Liver (tissue), 3 donors: ENCODE results near the gene PEX16.

ENCODE experiments used
- EGR1 ChIP-seq, 2 donors: IDR thresholded peaks; 2 replicates each; pipeline ENCODE4 v1.6.1; 2016 to 2018; ENCODE audit warnings: antibody characterized with exemption in 2 of 2, low read depth in 2 of 2
- HNF4G ChIP-seq: IDR thresholded peaks from 2 replicates; pipeline ENCODE4 v1.6.1; 2016; ENCODE audit warnings: antibody characterized with exemption
- RAD21 ChIP-seq, 2 donors: IDR thresholded peaks; 2 replicates each; pipeline ENCODE4 v1.6.1; 2016; ENCODE audit warnings: antibody characterized with exemption in 2 of 2, mild to moderate bottlenecking in 2 of 2
- RXRA ChIP-seq, 2 donors: IDR thresholded peaks; 2 replicates each; pipeline ENCODE4 v1.6.1; 2017 to 2018; ENCODE audit warnings: antibody characterized with exemption in 2 of 2, mild to moderate bottlenecking in 1 of 2
- SP1 ChIP-seq: IDR thresholded peaks from 2 replicates; pipeline ENCODE4 v1.6.1; 2018; ENCODE audit warnings: antibody characterized with exemption, mild to moderate bottlenecking
- TF ChIP-seq, protein P1 (sequence below): IDR thresholded peaks from 2 replicates; pipeline ENCODE4 v1.6.1; 2016; ENCODE audit warnings: antibody characterized with exemption
- TF ChIP-seq, protein P2 (sequence below): fragments of 150-350 bp; IDR thresholded peaks from 2 replicates; pipeline ENCODE4 v1.5.1; 2017; ENCODE audit warnings: improper control_type of control experiment, low read depth, low read length; ENCODE audit not compliant: missing input control
- TF ChIP-seq, protein P3 (sequence below): IDR thresholded peaks from 2 replicates; pipeline ENCODE4 v1.6.1; 2016; ENCODE audit warnings: antibody characterized with exemption, mild to moderate bottlenecking
- donor health status: healthy.
- donor health status: healthy.

DNA sequence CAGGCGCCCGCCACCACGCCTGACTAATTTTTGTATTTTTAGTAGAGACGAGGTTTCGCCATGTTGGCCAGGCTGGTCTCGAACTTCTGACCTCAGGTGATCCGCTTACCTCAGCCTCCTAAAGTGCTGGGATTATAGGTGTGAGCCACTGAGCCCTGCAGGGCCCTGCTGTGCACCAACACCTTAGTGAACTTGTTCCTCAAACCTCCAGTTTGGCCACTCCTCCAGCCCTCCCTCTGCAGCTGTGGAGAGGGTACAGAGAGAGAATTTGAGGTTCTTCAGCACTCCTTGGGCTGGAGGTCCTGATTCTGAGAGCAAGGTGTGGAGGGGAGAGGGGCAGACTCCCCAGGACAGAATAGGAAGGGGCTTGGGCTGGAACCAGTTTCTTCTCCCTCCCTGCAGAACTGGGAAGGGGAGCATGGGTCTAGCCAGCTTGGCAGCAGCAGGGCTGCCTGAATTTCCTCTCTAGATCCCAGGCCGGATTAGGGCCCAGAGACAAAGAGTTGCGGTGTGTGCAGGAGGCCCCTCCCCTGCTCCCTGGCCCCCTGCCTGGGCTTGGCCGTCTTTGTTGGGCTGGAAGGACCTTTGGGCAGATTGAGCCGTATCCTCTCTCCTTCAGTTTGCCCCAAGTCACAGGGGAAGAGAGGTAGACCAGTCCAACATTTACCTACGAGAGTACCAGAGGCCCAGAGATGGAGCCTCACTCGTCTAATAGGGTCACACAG is 2.3 kb upstream of the PEX16 start:
- TF ChIP-seq, protein P1, sequence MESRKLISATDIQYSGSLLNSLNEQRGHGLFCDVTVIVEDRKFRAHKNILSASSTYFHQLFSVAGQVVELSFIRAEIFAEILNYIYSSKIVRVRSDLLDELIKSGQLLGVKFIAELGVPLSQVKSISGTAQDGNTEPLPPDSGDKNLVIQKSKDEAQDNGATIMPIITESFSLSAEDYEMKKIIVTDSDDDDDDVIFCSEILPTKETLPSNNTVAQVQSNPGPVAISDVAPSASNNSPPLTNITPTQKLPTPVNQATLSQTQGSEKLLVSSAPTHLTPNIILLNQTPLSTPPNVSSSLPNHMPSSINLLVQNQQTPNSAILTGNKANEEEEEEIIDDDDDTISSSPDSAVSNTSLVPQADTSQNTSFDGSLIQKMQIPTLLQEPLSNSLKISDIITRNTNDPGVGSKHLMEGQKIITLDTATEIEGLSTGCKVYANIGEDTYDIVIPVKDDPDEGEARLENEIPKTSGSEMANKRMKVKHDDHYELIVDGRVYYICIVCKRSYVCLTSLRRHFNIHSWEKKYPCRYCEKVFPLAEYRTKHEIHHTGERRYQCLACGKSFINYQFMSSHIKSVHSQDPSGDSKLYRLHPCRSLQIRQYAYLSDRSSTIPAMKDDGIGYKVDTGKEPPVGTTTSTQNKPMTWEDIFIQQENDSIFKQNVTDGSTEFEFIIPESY = no peak
- TF ChIP-seq EGR1 (IDR thresholded peaks at IDR 0.05; ENCODE audit: low read depth in 2 of 2) (no peak), SP1 (no peak), HNF4G (no peak), RXRA (IDR thresholded peaks at IDR 0.05) (no peak), RAD21 (IDR thresholded peaks at IDR 0.05) (no peak)
- TF ChIP-seq, protein P2, sequence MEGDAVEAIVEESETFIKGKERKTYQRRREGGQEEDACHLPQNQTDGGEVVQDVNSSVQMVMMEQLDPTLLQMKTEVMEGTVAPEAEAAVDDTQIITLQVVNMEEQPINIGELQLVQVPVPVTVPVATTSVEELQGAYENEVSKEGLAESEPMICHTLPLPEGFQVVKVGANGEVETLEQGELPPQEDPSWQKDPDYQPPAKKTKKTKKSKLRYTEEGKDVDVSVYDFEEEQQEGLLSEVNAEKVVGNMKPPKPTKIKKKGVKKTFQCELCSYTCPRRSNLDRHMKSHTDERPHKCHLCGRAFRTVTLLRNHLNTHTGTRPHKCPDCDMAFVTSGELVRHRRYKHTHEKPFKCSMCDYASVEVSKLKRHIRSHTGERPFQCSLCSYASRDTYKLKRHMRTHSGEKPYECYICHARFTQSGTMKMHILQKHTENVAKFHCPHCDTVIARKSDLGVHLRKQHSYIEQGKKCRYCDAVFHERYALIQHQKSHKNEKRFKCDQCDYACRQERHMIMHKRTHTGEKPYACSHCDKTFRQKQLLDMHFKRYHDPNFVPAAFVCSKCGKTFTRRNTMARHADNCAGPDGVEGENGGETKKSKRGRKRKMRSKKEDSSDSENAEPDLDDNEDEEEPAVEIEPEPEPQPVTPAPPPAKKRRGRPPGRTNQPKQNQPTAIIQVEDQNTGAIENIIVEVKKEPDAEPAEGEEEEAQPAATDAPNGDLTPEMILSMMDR = no peak
- TF ChIP-seq, protein P3, sequence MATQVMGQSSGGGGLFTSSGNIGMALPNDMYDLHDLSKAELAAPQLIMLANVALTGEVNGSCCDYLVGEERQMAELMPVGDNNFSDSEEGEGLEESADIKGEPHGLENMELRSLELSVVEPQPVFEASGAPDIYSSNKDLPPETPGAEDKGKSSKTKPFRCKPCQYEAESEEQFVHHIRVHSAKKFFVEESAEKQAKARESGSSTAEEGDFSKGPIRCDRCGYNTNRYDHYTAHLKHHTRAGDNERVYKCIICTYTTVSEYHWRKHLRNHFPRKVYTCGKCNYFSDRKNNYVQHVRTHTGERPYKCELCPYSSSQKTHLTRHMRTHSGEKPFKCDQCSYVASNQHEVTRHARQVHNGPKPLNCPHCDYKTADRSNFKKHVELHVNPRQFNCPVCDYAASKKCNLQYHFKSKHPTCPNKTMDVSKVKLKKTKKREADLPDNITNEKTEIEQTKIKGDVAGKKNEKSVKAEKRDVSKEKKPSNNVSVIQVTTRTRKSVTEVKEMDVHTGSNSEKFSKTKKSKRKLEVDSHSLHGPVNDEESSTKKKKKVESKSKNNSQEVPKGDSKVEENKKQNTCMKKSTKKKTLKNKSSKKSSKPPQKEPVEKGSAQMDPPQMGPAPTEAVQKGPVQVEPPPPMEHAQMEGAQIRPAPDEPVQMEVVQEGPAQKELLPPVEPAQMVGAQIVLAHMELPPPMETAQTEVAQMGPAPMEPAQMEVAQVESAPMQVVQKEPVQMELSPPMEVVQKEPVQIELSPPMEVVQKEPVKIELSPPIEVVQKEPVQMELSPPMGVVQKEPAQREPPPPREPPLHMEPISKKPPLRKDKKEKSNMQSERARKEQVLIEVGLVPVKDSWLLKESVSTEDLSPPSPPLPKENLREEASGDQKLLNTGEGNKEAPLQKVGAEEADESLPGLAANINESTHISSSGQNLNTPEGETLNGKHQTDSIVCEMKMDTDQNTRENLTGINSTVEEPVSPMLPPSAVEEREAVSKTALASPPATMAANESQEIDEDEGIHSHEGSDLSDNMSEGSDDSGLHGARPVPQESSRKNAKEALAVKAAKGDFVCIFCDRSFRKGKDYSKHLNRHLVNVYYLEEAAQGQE = no peak
